ENCODE results near the gene PCP4L1.

Gene PCP4L1

DNA sequence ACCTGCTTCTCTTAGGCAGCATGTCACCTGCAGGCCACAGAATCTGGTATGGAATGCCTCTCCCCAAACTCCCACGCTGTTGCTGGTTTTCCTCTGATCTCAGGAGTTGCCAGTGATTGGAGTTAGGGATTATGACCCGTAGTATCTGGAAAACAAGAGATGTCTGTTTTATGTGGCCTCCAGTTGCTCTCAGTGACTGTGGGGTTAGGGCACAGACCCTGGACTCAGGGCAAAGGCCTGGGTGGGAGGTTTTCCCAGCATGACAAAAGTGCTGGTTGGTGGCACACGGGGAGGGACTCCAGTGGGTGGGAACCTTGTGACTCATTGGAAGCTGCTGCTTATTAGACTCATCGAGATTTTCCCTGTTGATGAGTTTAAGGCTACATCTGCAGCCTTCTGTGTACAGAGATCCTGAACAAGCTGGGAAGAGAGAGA is 20.5 kb upstream of the PCP4L1 start, which contains the start of gene NR1I3:
Gene NR1I3 (minus strand): TSS at position 165 of the 435 bp plus-strand sequence. CDS start 1,638 bp downstream, outside the sequence.
- no peak within 1 kb of the TSS for H4K8ac ChIP-seq (ENCODE audit: low read length)
- no peak for DNase-seq
- no peak within 1 kb of the TSS for H2BK5ac ChIP-seq (ENCODE audit: low read depth, low read length, poor library complexity, severe bottlenecking)
- no peaks in the 10 kb centered on the region for H3K9me3 ChIP-seq (ENCODE audit: control insufficient read depth, low read length)
- WGBS = 64% methylated on average over 4 of the region's 4 CpGs
- no peak within 1 kb of the TSS for H4K91ac ChIP-seq (ENCODE audit: low read length)
- H3K27me3 ChIP-seq (ENCODE audit: control insufficient read depth in 1 of 2, insufficient read depth in 1 of 2, low read length in 2 of 2) = peaks cover 5 to 16% of the 10 kb centered on the region in 2 experiments
- no peak within 1 kb of the TSS for H3K14ac ChIP-seq (ENCODE audit: low read length in 2 of 2)
- no peak within 1 kb of the TSS for H3K4me2 ChIP-seq (ENCODE audit: low read length, poor library complexity, severe bottlenecking)
- no peak within 1 kb of the TSS for H2BK120ac ChIP-seq (ENCODE audit: low read depth, low read length)
- H3K4me3 ChIP-seq (ENCODE audit: insufficient read depth in 1 of 2, low read depth in 1 of 2, low read length in 2 of 2) = no peak within 1 kb of the TSS
- H3K27ac ChIP-seq (ENCODE audit: low read length, poor library complexity, severe bottlenecking) = no peak within 1 kb of the TSS
- H2BK12ac ChIP-seq (ENCODE audit: low read length in 2 of 2) = no peak within 1 kb of the TSS
- no peak within 1 kb of the TSS for H3K4ac ChIP-seq (ENCODE audit: low read depth in 1 of 2, low read length in 2 of 2)
- H3K79me1 ChIP-seq (replicated peaks; ENCODE audit: low read length, poor library complexity, severe bottlenecking) = no peaks in the 10 kb centered on the region
- H2AK5ac ChIP-seq (ENCODE audit: low read length, severe bottlenecking) = no peak within 1 kb of the TSS
- no peak within 1 kb of the TSS for H2BK15ac ChIP-seq (ENCODE audit: low read depth, poor library complexity, severe bottlenecking)
- no peak within 1 kb of the TSS for H3K18ac ChIP-seq (ENCODE audit: low read depth in 1 of 2, low read length in 2 of 2)
- no peaks in the 10 kb centered on the region for H3K4me1 ChIP-seq (ENCODE audit: control insufficient read depth, insufficient read depth, low read depth, low read length)
- no peak within 1 kb of the TSS for H3K9ac ChIP-seq (ENCODE audit: low read length)
- no peak within 1 kb of the TSS for H2AFZ ChIP-seq (ENCODE audit: low read depth, low read length)
- H3K23ac ChIP-seq (ENCODE audit: low read length in 2 of 2) = no peak within 1 kb of the TSS
- no peaks in the 10 kb centered on the region for H3K36me3 ChIP-seq (ENCODE audit: control insufficient read depth in 1 of 2, insufficient read depth in 2 of 2, low read depth in 1 of 2, low read length in 2 of 2)

DNA sequence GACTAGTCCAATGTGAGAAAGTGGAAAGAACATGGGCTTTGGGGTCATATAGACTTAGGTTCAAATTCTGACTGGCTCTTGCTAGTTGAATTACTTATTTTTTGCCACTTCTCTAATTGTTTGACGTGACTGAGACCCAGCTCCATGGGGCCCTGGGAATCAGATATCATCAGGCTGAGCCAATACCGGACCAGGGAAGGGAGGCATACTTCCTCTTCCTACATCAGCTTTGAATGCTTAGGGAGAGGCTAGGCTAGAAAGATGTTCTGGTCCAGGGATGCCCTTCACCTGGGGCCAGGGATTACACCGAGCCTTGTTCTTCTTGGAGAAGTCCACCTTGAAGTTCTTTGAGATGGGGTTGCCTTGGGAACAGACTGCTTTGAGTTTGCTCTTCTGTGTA is 16.9 kb upstream of the PCP4L1 start:
- no peaks in the 10 kb centered on the region for H3K36me3 ChIP-seq (ENCODE audit: control insufficient read depth in 1 of 2, insufficient read depth in 2 of 2, low read depth in 1 of 2, low read length in 2 of 2)
- no peak overlapping the region for H3K18ac ChIP-seq (ENCODE audit: low read depth in 1 of 2, low read length in 2 of 2)
- no peak overlapping the region for H2AFZ ChIP-seq (ENCODE audit: low read depth, low read length)
- H4K8ac ChIP-seq (ENCODE audit: low read length) = no peak overlapping the region
- H3K4me3 ChIP-seq (ENCODE audit: insufficient read depth in 1 of 2, low read depth in 1 of 2, low read length in 2 of 2) = no peak overlapping the region
- no peak overlapping the region for H3K4ac ChIP-seq (ENCODE audit: low read depth in 1 of 2, low read length in 2 of 2)
- H3K27ac ChIP-seq (ENCODE audit: low read length, poor library complexity, severe bottlenecking) = no peak overlapping the region
- H2BK15ac ChIP-seq (ENCODE audit: low read depth, poor library complexity, severe bottlenecking) = no peak overlapping the region
- no peak overlapping the region for H2BK5ac ChIP-seq (ENCODE audit: low read depth, low read length, poor library complexity, severe bottlenecking)
- WGBS = 71% methylated on average over 3 of the region's 3 CpGs
- H2AK5ac ChIP-seq (ENCODE audit: low read length, severe bottlenecking) = no peak overlapping the region
- H3K9ac ChIP-seq (ENCODE audit: low read length) = no peak overlapping the region
- H3K14ac ChIP-seq (ENCODE audit: low read length in 2 of 2) = no peak overlapping the region
- no peak overlapping the region for H3K4me2 ChIP-seq (ENCODE audit: low read length, poor library complexity, severe bottlenecking)
- H2BK120ac ChIP-seq (ENCODE audit: low read depth, low read length) = no peak overlapping the region
- DNase-seq = no peak
- H2BK12ac ChIP-seq (ENCODE audit: low read length in 2 of 2) = no peak overlapping the region
- no peaks in the 10 kb centered on the region for H3K79me1 ChIP-seq (replicated peaks; ENCODE audit: low read length, poor library complexity, severe bottlenecking)
- no peak overlapping the region for H3K23ac ChIP-seq (ENCODE audit: low read length in 2 of 2)
- H4K91ac ChIP-seq (ENCODE audit: low read length) = no peak overlapping the region
- H3K27me3 ChIP-seq (ENCODE audit: control insufficient read depth in 1 of 2, insufficient read depth in 1 of 2, low read length in 2 of 2) = peaks cover 0 to 9% of the 10 kb centered on the region in 2 experiments
- no peaks in the 10 kb centered on the region for H3K4me1 ChIP-seq (ENCODE audit: control insufficient read depth, insufficient read depth, low read depth, low read length)
- H3K9me3 ChIP-seq (ENCODE audit: control insufficient read depth, low read length) = no peaks in the 10 kb centered on the region

DNA sequence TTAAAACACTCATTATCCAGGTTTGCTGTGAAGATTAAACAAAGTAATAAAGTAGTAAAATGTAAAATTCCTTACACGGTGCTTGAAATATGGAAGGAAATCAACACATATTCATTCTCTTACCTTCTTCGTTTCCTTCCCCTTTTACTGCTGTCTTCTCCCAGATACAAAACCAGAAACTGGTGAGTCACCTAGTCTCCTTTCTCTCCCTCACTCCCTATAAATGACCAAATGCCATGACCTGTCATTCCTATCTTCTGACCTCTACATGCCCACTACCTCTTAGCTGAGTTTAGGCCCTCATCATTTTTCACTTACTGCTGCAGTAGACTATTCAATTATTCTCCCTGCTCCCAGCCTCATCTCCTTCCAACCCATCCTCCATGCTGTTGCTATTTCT is 16.2 kb upstream of the PCP4L1 start:
- Histone ChIP-seq H2AK5ac (ENCODE audit: low read length, severe bottlenecking) (no peak overlapping the region), H3K9me3 (ENCODE audit: control insufficient read depth, low read length) (no peaks in the 10 kb centered on the region), H3K27ac (ENCODE audit: low read length, poor library complexity, severe bottlenecking) (no peak overlapping the region), H4K91ac (ENCODE audit: low read length) (no peak overlapping the region), H3K9ac (ENCODE audit: low read length) (no peak overlapping the region), H3K4me2 (ENCODE audit: low read length, poor library complexity, severe bottlenecking) (no peak overlapping the region), H2BK12ac (ENCODE audit: low read length in 2 of 2) (no peak overlapping the region), H2BK15ac (ENCODE audit: low read depth, poor library complexity, severe bottlenecking) (no peak overlapping the region), H3K4ac (ENCODE audit: low read depth in 1 of 2, low read length in 2 of 2) (no peak overlapping the region), H3K4me1 (ENCODE audit: control insufficient read depth, insufficient read depth, low read depth, low read length) (no peaks in the 10 kb centered on the region), H2BK5ac (ENCODE audit: low read depth, low read length, poor library complexity, severe bottlenecking) (no peak overlapping the region), H4K8ac (ENCODE audit: low read length) (no peak overlapping the region), H3K18ac (ENCODE audit: low read depth in 1 of 2, low read length in 2 of 2) (no peak overlapping the region), H3K36me3 (ENCODE audit: control insufficient read depth in 1 of 2, insufficient read depth in 2 of 2, low read depth in 1 of 2, low read length in 2 of 2) (no peaks in the 10 kb centered on the region), H3K79me1 (replicated peaks; ENCODE audit: low read length, poor library complexity, severe bottlenecking) (no peaks in the 10 kb centered on the region), H3K27me3 (ENCODE audit: control insufficient read depth in 1 of 2, insufficient read depth in 1 of 2, low read length in 2 of 2) (peaks cover 0 to 9% of the 10 kb centered on the region in 2 experiments), H3K4me3 (ENCODE audit: insufficient read depth in 1 of 2, low read depth in 1 of 2, low read length in 2 of 2) (no peak overlapping the region), H2BK120ac (ENCODE audit: low read depth, low read length) (no peak overlapping the region), H2AFZ (ENCODE audit: low read depth, low read length) (no peak overlapping the region), H3K14ac (ENCODE audit: low read length in 2 of 2) (no peak overlapping the region), H3K23ac (ENCODE audit: low read length in 2 of 2) (no peak overlapping the region)
- WGBS = 65% methylated on average over 2 of the region's 2 CpGs
- no peak for DNase-seq

DNA sequence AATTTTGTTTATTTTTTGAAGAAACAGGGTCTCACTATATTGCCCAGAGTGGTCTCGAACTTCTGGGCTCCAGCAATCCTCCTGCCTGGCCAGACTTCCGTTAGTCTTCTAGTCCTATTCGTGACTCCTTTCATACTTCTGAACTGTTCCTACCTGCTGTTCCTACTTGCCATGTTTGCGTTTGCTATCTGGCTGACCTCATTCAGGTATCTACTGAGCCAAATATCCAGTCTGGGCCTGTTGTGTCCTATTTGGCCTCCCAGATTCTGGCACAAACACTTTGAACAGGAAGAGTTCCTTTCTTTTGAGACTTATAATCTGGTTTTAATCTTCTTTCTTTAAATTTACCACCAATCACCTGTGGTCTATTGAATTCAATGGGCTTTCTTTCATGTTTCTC is 13.7 kb upstream of the PCP4L1 start:
- Histone ChIP-seq H3K23ac (ENCODE audit: low read length in 2 of 2) (no peak overlapping the region), H2BK12ac (ENCODE audit: low read length in 2 of 2) (no peak overlapping the region), H3K9me3 (ENCODE audit: control insufficient read depth, low read length) (no peaks in the 10 kb centered on the region), H4K91ac (ENCODE audit: low read length) (no peak overlapping the region), H4K8ac (ENCODE audit: low read length) (no peak overlapping the region), H3K18ac (ENCODE audit: low read depth in 1 of 2, low read length in 2 of 2) (no peak overlapping the region), H3K27me3 (ENCODE audit: control insufficient read depth in 1 of 2, insufficient read depth in 1 of 2, low read length in 2 of 2) (peaks cover 0 to 9% of the 10 kb centered on the region in 2 experiments), H3K14ac (ENCODE audit: low read length in 2 of 2) (no peak overlapping the region), H2AFZ (ENCODE audit: low read depth, low read length) (no peak overlapping the region), H3K36me3 (ENCODE audit: control insufficient read depth in 1 of 2, insufficient read depth in 2 of 2, low read depth in 1 of 2, low read length in 2 of 2) (no peaks in the 10 kb centered on the region), H3K4me3 (ENCODE audit: insufficient read depth in 1 of 2, low read depth in 1 of 2, low read length in 2 of 2) (no peak overlapping the region), H2BK15ac (ENCODE audit: low read depth, poor library complexity, severe bottlenecking) (no peak overlapping the region), H2AK5ac (ENCODE audit: low read length, severe bottlenecking) (no peak overlapping the region), H3K4ac (ENCODE audit: low read depth in 1 of 2, low read length in 2 of 2) (no peak overlapping the region), H2BK120ac (ENCODE audit: low read depth, low read length) (no peak overlapping the region), H3K27ac (ENCODE audit: low read length, poor library complexity, severe bottlenecking) (no peak overlapping the region), H3K79me1 (replicated peaks; ENCODE audit: low read length, poor library complexity, severe bottlenecking) (no peaks in the 10 kb centered on the region), H3K9ac (ENCODE audit: low read length) (no peak overlapping the region), H3K4me1 (ENCODE audit: control insufficient read depth, insufficient read depth, low read depth, low read length) (no peaks in the 10 kb centered on the region), H3K4me2 (ENCODE audit: low read length, poor library complexity, severe bottlenecking) (no peak overlapping the region), H2BK5ac (ENCODE audit: low read depth, low read length, poor library complexity, severe bottlenecking) (no peak overlapping the region)
- no peak for DNase-seq
- WGBS = 87% methylated on average over 4 of the region's 4 CpGs

Measured in mesenchymal stem cell (in vitro differentiated cells and primary cell).